CD14-positive monocyte (primary cell): Measurements from ENCODE around the gene NECTIN1. TPM values are rescaled to one million over a fixed set of nuclear protein-coding genes. Genes with fewer than 3 reads are reported as not detected.

Experiments
- DNase-seq, 3 donors: peaks; one replicate each; pipeline ENCODE4 v3.0.0-alpha.2; 2011 to 2022
- H2AFZ ChIP-seq: 2 replicates; pipeline ENCODE4 v1.6.0; 2012; ENCODE audit warnings: mild to moderate bottlenecking, low read depth, low read length, inconsistent platforms; ENCODE audit not compliant: insufficient read depth, poor library complexity, severe bottlenecking
- H3K27ac ChIP-seq, 2 donors: 1 replicate in 1 of 2; 2 replicates in 1 of 2; pipeline ENCODE4 v1.5.1; 2012 to 2013; ENCODE audit warnings: low read length in 2 of 2, control low read depth in 1 of 2, inconsistent platforms in 1 of 2, low read depth in 1 of 2, mild to moderate bottlenecking in 1 of 2
- H3K27me3 ChIP-seq, 2 donors: one replicate each; pipeline versions ENCODE4 v1.6.0 to v1.6.1; 2011 to 2013; ENCODE audit warnings: low read length in 2 of 2; ENCODE audit not compliant: control insufficient read depth in 2 of 2, insufficient read depth in 2 of 2
- H3K36me3 ChIP-seq, 2 donors: replicated peaks in 1 of 2; 1 replicate in 1 of 2; 2 replicates in 1 of 2; pipeline versions ENCODE4 v1.5.1 to v1.6.1; 2012 to 2013; ENCODE audit warnings: low read length in 2 of 2, control low read depth in 1 of 2, inconsistent platforms in 1 of 2, mild to moderate bottlenecking in 1 of 2; ENCODE audit not compliant: insufficient read depth in 2 of 2, control insufficient read depth in 1 of 2
- H3K4me1 ChIP-seq, 2 donors: 1 replicate in 1 of 2; 2 replicates in 1 of 2; pipeline versions ENCODE4 v1.5.1 to v1.6.1; 2012 to 2013; ENCODE audit warnings: low read length in 2 of 2, control low read depth in 1 of 2, inconsistent platforms in 1 of 2, mild to moderate bottlenecking in 1 of 2, moderate library complexity in 1 of 2; ENCODE audit not compliant: insufficient read depth in 2 of 2, control insufficient read depth in 1 of 2
- H3K4me2 ChIP-seq: replicated peaks from 2 replicates; pipeline ENCODE3; 2012; ENCODE audit warnings: low read length, moderate library complexity, mild to moderate bottlenecking; ENCODE audit not compliant: poor library complexity, severe bottlenecking; ENCODE audit errors: extremely low read depth
- H3K4me3 ChIP-seq, 3 experiments: fragments of 200-600 bp in 1 of 3; sonication (generic) in 1 of 3; replicated peaks in 1 of 3; 1 replicate in 2 of 3; 2 replicates in 1 of 3; pipeline ENCODE4 v1.5.1; 2011 to 2013; ENCODE audit warnings: low read length in 3 of 3, mild to moderate bottlenecking in 3 of 3, control low read depth in 2 of 3, low read depth in 2 of 3, inconsistent platforms in 1 of 3, moderate library complexity in 1 of 3
- H3K79me2 ChIP-seq: 2 replicates; pipeline ENCODE4 v1.6.0; 2012; ENCODE audit warnings: mild to moderate bottlenecking, control low read depth, inconsistent platforms, low read length, moderate library complexity; ENCODE audit not compliant: insufficient read depth
- H3K9ac ChIP-seq: 2 replicates; pipeline ENCODE4 v1.6.0; 2017; ENCODE audit warnings: low read length, mild to moderate bottlenecking; ENCODE audit not compliant: insufficient read depth, poor library complexity, severe bottlenecking
- H3K9me3 ChIP-seq, 2 donors: replicated peaks in 1 of 2; 1 replicate in 1 of 2; 2 replicates in 1 of 2; pipeline versions ENCODE4 v1.5.1 to v1.6.1; 2012 to 2013; ENCODE audit warnings: low read length in 2 of 2, control low read depth in 1 of 2; ENCODE audit not compliant: control insufficient read depth in 1 of 2, insufficient read depth in 1 of 2
- H4K20me1 ChIP-seq: 2 replicates; pipeline ENCODE4 v1.6.0; 2012; ENCODE audit warnings: mild to moderate bottlenecking, low read length, control low read depth, moderate library complexity; ENCODE audit not compliant: insufficient read depth
- H3K27ac Mint-ChIP-seq, 7 donors: one replicate each; pipeline ENCODE4 v1.8.0; 2020; ENCODE audit warnings: mild to moderate bottlenecking in 7 of 7, mixed read lengths in 7 of 7, moderate library complexity in 6 of 7, inconsistent platforms in 2 of 7
- H3K27me3 Mint-ChIP-seq, 3 donors: one replicate each; pipeline ENCODE4 v1.8.0; 2021 to 2022; ENCODE audit warnings: low read depth in 3 of 3, mild to moderate bottlenecking in 3 of 3, mixed read lengths in 3 of 3, moderate library complexity in 3 of 3, inconsistent platforms in 1 of 3
- H3K36me3 Mint-ChIP-seq, 2 donors: one replicate each; pipeline ENCODE4 v1.8.0; 2020; ENCODE audit warnings: mixed read lengths in 2 of 2, inconsistent platforms in 1 of 2, mild to moderate bottlenecking in 1 of 2
- H3K4me1 Mint-ChIP-seq: one replicate; pipeline ENCODE4 v1.8.0; 2020; ENCODE audit warnings: mild to moderate bottlenecking, mixed read lengths
- H3K4me3 Mint-ChIP-seq, 2 donors: one replicate each; pipeline ENCODE4 v1.8.0; 2020; ENCODE audit warnings: mild to moderate bottlenecking in 2 of 2, mixed read lengths in 2 of 2, moderate library complexity in 1 of 2
- H3K9me3 Mint-ChIP-seq, 7 donors: one replicate each; pipeline ENCODE4 v1.8.0; 2020 to 2022; ENCODE audit warnings: mixed read lengths in 7 of 7, mild to moderate bottlenecking in 6 of 7, moderate library complexity in 6 of 7, inconsistent platforms in 2 of 7
- WGBS: methylation state at CpG from one replicate; pipeline ENCODE4 v1.1.5; 2013; ENCODE audit warnings: missing lambda C conversion rate; ENCODE audit not compliant: insufficient coverage; 5-methylcytosine and 5-hydroxymethylcytosine counted together
- intact Hi-C, 2 donors: fragments of 100-400 bp; cut with micrococcal nuclease; formaldehyde crosslinking; loops; one replicate each; pipeline versions ENCODE4 v1.15.0 to v1.15.1; 2023
- polyA plus RNA-seq, 3 donors: library from polyadenylated mRNA; depleted of rRNA in 1 of 3; unstranded in 2 of 3; stranded (reverse) in 1 of 3; fragments of 300-500 nt in 2 of 3; fragments of >200 nt in 1 of 3; fragmentation: Illumina TruSeq in 2 of 3; gene quantifications; 1 replicate in 2 of 3; 2 replicates in 1 of 3; pipeline ENCODE4 v1.2.3, GENCODE V29; 2012 to 2021
- TF ChIP-seq, protein P1 (sequence below): fragments of 200-600 bp; IDR thresholded peaks from one replicate; pipeline ENCODE4 v1.8.0; 2022; ENCODE audit warnings: antibody characterized with exemption, mild to moderate bottlenecking

Gene NECTIN1
- polyA plus RNA-seq, 3 donors, result 0.53 to 8.3 (median 0.85) TPM

DNA sequence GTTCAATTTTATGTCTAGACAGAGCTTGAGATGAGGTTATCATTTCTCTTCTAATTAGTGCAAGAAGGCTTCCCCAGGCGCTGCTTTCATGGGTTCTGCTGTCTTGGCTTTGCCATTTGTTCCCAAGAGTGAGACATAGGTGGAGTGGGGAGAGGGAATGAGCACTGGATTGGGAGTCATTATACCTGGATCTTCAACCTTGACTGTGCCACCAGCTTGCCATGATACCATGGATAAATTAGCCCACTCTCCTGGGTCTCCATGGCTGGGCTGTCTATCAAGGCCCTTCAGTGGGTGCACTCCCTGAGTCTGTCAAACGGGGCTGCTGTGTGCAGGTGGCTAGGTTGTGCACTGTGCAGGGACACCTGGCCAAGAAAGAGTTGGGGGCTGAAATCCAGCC, 15.6 kb upstream of the NECTIN1 start:
- no peak overlapping the region for H3K9ac ChIP-seq
- Mint-ChIP-seq H3K4me1 (peaks cover 3% of the 10 kb centered on the region), H3K36me3 (peaks cover 0 to 2% of the 10 kb centered on the region in 2 donors), H3K4me3 (no peak overlapping the region), H3K9me3 (peaks cover 0 to 8% (median 0%) of the 10 kb centered on the region in 7 donors), H3K27me3 (peaks cover 32 to 66% (median 45%) of the 10 kb centered on the region in 3 donors), H3K27ac (no peak overlapping the region)
- intact Hi-C loops, result no loop called here
- H3K4me3 ChIP-seq, result no peak overlapping the region
- H3K27ac ChIP-seq, result no peak overlapping the region
- TF ChIP-seq, protein P1, sequence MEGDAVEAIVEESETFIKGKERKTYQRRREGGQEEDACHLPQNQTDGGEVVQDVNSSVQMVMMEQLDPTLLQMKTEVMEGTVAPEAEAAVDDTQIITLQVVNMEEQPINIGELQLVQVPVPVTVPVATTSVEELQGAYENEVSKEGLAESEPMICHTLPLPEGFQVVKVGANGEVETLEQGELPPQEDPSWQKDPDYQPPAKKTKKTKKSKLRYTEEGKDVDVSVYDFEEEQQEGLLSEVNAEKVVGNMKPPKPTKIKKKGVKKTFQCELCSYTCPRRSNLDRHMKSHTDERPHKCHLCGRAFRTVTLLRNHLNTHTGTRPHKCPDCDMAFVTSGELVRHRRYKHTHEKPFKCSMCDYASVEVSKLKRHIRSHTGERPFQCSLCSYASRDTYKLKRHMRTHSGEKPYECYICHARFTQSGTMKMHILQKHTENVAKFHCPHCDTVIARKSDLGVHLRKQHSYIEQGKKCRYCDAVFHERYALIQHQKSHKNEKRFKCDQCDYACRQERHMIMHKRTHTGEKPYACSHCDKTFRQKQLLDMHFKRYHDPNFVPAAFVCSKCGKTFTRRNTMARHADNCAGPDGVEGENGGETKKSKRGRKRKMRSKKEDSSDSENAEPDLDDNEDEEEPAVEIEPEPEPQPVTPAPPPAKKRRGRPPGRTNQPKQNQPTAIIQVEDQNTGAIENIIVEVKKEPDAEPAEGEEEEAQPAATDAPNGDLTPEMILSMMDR, result no peak
- H3K4me2 ChIP-seq, result no peak overlapping the region
- WGBS, result 100% methylated on average over 2 of the region's 2 CpGs
- H4K20me1 ChIP-seq, result no peaks in the 10 kb centered on the region
- H3K27me3 ChIP-seq, result peaks cover 17 to 39% of the 10 kb centered on the region in 2 donors
- H2AFZ ChIP-seq, result no peak overlapping the region
- H3K9me3 ChIP-seq, result peaks cover 0 to 11% of the 10 kb centered on the region in 2 donors
- H3K36me3 ChIP-seq, result no peaks in the 10 kb centered on the region
- no peaks in the 10 kb centered on the region for H3K79me2 ChIP-seq
- H3K4me1 ChIP-seq, result no peaks in the 10 kb centered on the region
- no peak for DNase-seq

DNA sequence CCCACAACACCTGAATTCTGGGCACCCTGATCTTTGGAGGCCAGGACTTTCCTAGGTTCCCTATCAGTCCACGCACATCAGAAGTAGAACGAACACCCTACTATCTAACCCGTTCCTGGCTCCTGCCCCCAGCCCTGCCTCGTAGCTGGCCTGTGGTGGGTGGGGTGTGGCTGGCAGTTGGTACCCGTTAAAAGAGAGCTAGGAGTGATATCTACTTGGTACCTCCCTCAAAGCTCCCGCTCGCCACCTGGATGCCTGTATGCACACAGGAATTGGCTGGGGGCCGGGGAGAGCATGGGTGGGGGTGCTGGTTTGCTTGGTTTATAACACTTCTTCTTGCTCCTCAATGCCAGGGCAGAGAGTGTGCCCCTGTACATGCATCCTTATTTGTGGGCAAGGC, 14.0 kb upstream of the NECTIN1 start:
- H3K9me3 ChIP-seq, result peaks cover 0 to 11% of the 10 kb centered on the region in 2 donors
- peaks cover 17 to 39% of the 10 kb centered on the region in 2 donors for H3K27me3 ChIP-seq
- H3K4me3 ChIP-seq, result no peak overlapping the region
- H3K4me2 ChIP-seq, result no peak overlapping the region
- no peaks in the 10 kb centered on the region for H3K79me2 ChIP-seq
- H3K27ac ChIP-seq, result no peak overlapping the region
- peaks cover 32 to 60% (median 48%) of the 10 kb centered on the region in 3 donors for H3K27me3 Mint-ChIP-seq
- H3K4me3 Mint-ChIP-seq, result peak overlapping the region in 1 of 2 donors; percentile 85
- TF ChIP-seq, protein P1, result no peak
- H2AFZ ChIP-seq, result no peak overlapping the region
- H3K4me1 ChIP-seq, result no peaks in the 10 kb centered on the region
- H3K4me1 Mint-ChIP-seq, result peaks cover 3% of the 10 kb centered on the region
- intact Hi-C loops, result no loop called here
- WGBS, result no CpG with 5 or more reads among the region's 8 CpGs
- H4K20me1 ChIP-seq, result no peaks in the 10 kb centered on the region
- H3K36me3 ChIP-seq, result no peaks in the 10 kb centered on the region
- no peak overlapping the region for H3K9ac ChIP-seq
- no peak overlapping the region for H3K27ac Mint-ChIP-seq
- peaks cover 0 to 2% of the 10 kb centered on the region in 2 donors for H3K36me3 Mint-ChIP-seq
- peaks cover 0 to 8% (median 0%) of the 10 kb centered on the region in 7 donors for H3K9me3 Mint-ChIP-seq
- DNase-seq, result no peak
